Liver (tissue), 3 donors: ENCODE measurements around the gene SNN.

Source experiments
- CTCF ChIP-seq: fragments of 150-350 bp; IDR thresholded peaks from 2 replicates; pipeline ENCODE4 v1.5.1; 2017; ENCODE audit warnings: improper control_type of control experiment, low read depth, low read length; ENCODE audit not compliant: missing input control
- EGR1 ChIP-seq, 2 donors: IDR thresholded peaks; 2 replicates each; pipeline ENCODE4 v1.6.1; 2016 to 2018; ENCODE audit warnings: antibody characterized with exemption in 2 of 2, low read depth in 2 of 2
- GABPA ChIP-seq, 2 donors: IDR thresholded peaks in 1 of 2; conservative IDR thresholded peaks in 1 of 2; 2 replicates each; pipeline ENCODE4 v1.6.1; 2016; ENCODE audit warnings: antibody characterized with exemption in 2 of 2, mild to moderate bottlenecking in 1 of 2, moderate library complexity in 1 of 2
- JUND ChIP-seq, 2 donors: IDR thresholded peaks; 2 replicates each; pipeline ENCODE4 v1.6.1; 2016; ENCODE audit warnings: antibody characterized with exemption in 2 of 2
- MAX ChIP-seq: IDR thresholded peaks from 2 replicates; pipeline ENCODE4 v1.6.1; 2016; ENCODE audit warnings: antibody characterized with exemption
- NR2F2 ChIP-seq: IDR thresholded peaks from 2 replicates; pipeline ENCODE4 v1.6.1; 2016; ENCODE audit warnings: antibody characterized with exemption
- RAD21 ChIP-seq, 2 donors: IDR thresholded peaks; 2 replicates each; pipeline ENCODE4 v1.6.1; 2016; ENCODE audit warnings: antibody characterized with exemption in 2 of 2, mild to moderate bottlenecking in 2 of 2
- REST ChIP-seq: IDR thresholded peaks from 2 replicates; pipeline ENCODE4 v1.6.1; 2016; ENCODE audit warnings: antibody characterized with exemption, mild to moderate bottlenecking
- SP1 ChIP-seq: IDR thresholded peaks from 2 replicates; pipeline ENCODE4 v1.6.1; 2018; ENCODE audit warnings: antibody characterized with exemption, mild to moderate bottlenecking
- TAF1 ChIP-seq: conservative IDR thresholded peaks from 2 replicates; pipeline ENCODE4 v1.6.1; 2016; ENCODE audit warnings: antibody characterized with exemption, mild to moderate bottlenecking
- YY1 ChIP-seq: IDR thresholded peaks from 2 replicates; pipeline ENCODE4 v1.6.1; 2016; ENCODE audit warnings: antibody characterized with exemption, mild to moderate bottlenecking
- donor health status: healthy.
- donor health status: healthy.

- TF ChIP-seq CTCF, result no peak
- no peak for TF ChIP-seq REST
- no peak for TF ChIP-seq SP1
- TF ChIP-seq JUND (IDR thresholded peaks at IDR 0.05), result no peak
- no peak for TF ChIP-seq MAX
- TF ChIP-seq RAD21 (IDR thresholded peaks at IDR 0.05), result no peak
- no peak for TF ChIP-seq YY1
- TF ChIP-seq TAF1, result no peak
- TF ChIP-seq GABPA (IDR thresholded peaks at IDR 0.05 in 1 of 2, conservative IDR thresholded peaks at IDR 0.05 in 1 of 2), result no peak
- TF ChIP-seq NR2F2, result no peak
- TF ChIP-seq EGR1 (IDR thresholded peaks at IDR 0.05; ENCODE audit: low read depth in 2 of 2), result no peak
These were observed 39.5 kb downstream of the SNN start for GRCh38 chr16:11707679-11708197.
